ENCODE results near the gene MMP17. TPM values are rescaled to one million over a fixed set of nuclear protein-coding genes. Genes with fewer than 3 reads are reported as not detected.
A peak's percentile ranks its signal among the peaks of the same experiment; 100 is the strongest.
"Not testable (repeated sequence)": the region's sequence is repeated elsewhere in the genome, so short reads cannot be mapped to it uniquely, and the experiment has no call there.

The MMP17 gene
- total RNA-seq, 2 experiments from 2014 or later = 0.48 to 0.87 TPM

DNA sequence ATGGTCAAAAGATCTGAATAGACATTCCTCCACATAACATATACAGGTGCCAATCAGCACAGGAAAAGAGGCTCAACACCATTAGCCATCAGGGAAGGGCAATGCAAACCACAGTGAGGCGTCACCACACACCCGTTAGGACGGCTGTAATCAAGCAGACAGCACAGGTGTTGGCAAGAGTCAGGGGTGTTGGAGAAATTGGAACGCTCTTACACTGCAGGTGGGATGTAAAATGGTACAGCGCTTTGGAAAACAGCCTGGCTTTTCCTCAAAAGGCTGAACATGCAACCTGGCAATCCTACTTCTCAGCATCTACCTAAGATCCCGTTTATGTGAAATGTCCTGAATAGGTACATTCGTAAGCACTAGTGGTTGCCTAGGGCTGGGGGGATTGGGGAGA lies 21.5 kb upstream of the MMP17 start:
- Mint-ChIP-seq H3K27me3 (no peaks in the 10 kb centered on the region), H3K9me3 (peaks cover 4% of the 10 kb centered on the region), H3K27ac (no peak overlapping the region), H3K4me3 (no peak overlapping the region), H3K4me1 (ENCODE audit: low read depth) (no peaks in the 10 kb centered on the region), H3K36me3 (peaks cover 4% of the 10 kb centered on the region)
- intact Hi-C loops (cut with micrococcal nuclease) = no loop called here
- POLR2A ChIA-PET = no interaction called here
- no peak for DNase-seq
- CTCF ChIA-PET = no interaction called here

DNA sequence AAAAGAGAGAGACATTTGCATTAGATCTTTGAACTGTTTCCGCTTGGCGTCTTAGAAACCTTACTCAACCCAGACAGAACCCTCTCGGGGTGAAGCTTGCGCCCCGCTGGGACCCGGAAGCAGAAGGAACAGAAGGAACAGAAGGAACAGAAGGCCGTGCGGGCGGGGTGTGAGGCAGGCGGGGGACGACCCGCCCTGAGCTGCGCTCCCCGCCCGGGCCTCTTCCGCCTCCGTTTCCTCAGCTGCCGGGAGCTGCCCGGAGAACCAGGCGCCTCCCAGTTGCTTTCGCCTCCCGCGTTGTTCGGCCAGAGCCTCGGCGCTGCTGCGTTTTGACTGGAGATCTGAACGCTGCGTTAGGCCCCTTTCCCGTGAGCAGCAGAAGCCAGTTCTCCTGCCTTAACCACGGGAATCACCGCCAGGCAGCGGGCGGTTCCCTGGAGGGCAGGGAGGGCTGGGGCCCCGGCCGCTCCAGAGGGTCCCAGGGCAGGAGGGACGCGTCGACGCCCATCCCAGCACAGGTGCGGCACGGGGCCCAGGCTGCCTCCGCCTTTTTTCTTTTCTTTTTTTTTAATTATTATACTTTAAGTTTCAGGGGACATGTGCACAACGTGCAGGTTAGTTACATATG lies 19.3 kb upstream of the MMP17 start:
- H3K4me1 Mint-ChIP-seq (ENCODE audit: low read depth) = no peaks in the 10 kb centered on the region
- peak overlapping the region; percentile 71 for H3K27ac Mint-ChIP-seq
- intact Hi-C loops (cut with micrococcal nuclease) = no loop called here
- peak; percentile 67 for DNase-seq
- peaks cover 10% of the 10 kb centered on the region for H3K36me3 Mint-ChIP-seq
- H3K9me3 Mint-ChIP-seq = peaks cover 18% of the 10 kb centered on the region
- no peaks in the 10 kb centered on the region for H3K27me3 Mint-ChIP-seq
- ChIA-PET POLR2A (no interaction called here), CTCF (interaction anchor here (0.6 to 1.2 kb wide), 2 partner anchors 258 to 356 kb away, joined by 3 to 4 read pairs; no protein-coding TSS in a partner anchor)
- H3K4me3 Mint-ChIP-seq = peak overlapping the region; percentile 69

DNA sequence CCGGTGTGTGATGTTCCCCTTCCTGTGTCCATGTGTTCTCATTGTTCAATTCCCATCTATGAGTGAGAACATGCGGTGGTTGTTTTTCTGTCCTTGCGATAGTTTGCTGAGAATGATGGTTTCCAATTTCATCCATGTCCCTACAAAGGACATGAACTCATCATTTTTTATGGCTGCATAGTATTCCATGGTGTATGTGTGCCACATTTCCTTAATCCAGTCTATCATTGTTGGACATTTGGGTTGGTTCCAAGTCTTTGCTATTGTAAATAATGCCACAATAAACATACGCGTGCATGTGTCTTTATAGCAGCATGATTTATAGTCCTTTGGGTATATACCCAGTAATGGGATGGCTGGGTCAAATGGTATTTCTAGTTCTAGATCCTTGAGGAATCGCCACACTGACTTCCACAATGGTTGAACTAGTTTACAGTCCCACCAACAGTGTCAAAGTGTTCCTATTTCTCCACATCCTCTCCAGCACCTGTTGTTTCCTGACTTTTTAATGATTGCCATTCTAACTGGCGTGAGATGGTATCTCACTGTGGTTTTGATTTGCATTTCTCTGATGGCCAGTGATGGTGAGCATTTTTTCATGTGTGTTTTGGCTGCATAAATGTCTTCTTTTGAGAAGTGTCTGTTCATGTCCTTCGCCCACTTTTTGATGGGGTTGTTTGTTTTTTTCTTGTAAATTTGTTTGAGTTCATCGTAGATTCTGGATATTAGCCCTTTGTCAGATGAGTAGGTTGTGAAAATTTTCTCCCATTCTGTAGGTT lies 18.5 kb upstream of the MMP17 start:
- H3K9me3 Mint-ChIP-seq = peaks cover 20% of the 10 kb centered on the region
- H3K27ac Mint-ChIP-seq = peak overlapping the region; percentile 23
- CTCF ChIA-PET = interaction anchor here (0.6 kb wide), 1 partner anchor 357 kb away, joined by 4 read pairs; no protein-coding TSS in a partner anchor
- POLR2A ChIA-PET; DNase-seq; H3K27me3 Mint-ChIP-seq; intact Hi-C loops (cut with micrococcal nuclease); H3K4me1 Mint-ChIP-seq (ENCODE audit: low read depth): not testable (repeated sequence)
- peaks cover 10% of the 10 kb centered on the region for H3K36me3 Mint-ChIP-seq
- H3K4me3 Mint-ChIP-seq = peak overlapping the region; percentile 61

DNA sequence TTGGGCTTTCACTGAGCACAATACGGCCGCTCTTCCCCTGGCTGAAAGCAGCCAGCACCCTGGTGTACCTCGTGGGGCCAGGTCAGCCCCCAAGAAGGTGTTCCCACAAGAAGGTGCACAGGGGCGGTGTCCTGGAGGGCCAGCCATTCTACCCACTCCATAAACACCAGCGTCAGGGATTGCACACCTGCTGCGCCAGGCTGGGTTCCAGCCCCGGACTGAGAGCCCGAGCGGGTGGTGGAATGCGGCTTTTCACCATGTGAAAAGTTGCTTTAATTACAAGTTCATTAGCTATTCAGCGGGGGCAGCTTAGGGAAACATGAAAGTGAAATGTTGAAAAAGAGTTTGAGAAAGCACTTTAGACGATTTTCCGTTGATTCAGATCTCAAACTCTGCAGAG lies 17.5 kb upstream of the MMP17 start:
- no peaks in the 10 kb centered on the region for H3K4me1 Mint-ChIP-seq (ENCODE audit: low read depth)
- no peak for DNase-seq
- H3K27ac Mint-ChIP-seq = no peak overlapping the region
- peaks cover 16% of the 10 kb centered on the region for H3K9me3 Mint-ChIP-seq
- peaks cover 10% of the 10 kb centered on the region for H3K36me3 Mint-ChIP-seq
- no peak overlapping the region for H3K4me3 Mint-ChIP-seq
- H3K27me3 Mint-ChIP-seq = no peaks in the 10 kb centered on the region
- intact Hi-C loops (cut with micrococcal nuclease) = no loop called here
- ChIA-PET POLR2A (no interaction called here), CTCF (no interaction called here)

DNA sequence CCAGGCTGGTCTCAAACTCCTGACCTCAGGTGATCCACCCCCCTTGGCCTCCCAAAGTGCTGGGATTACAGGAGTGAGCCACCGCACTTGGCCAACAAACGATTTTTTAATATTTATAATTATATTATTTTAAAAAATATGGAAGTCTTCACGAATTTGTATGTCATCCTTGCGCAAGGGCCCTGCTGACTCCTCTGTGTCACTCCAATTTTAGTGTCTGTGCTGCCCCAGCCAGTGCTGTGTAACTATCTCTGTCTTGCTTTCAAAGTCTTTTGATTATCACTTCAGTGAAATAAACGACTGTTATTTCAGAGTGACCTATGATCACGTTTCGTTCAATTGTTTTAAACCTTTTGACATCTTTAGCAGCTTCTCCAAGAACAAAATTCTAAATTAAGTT lies 13.1 kb upstream of the MMP17 start:
- Mint-ChIP-seq H3K4me1 (ENCODE audit: low read depth) (no peaks in the 10 kb centered on the region), H3K27me3 (no peaks in the 10 kb centered on the region), H3K4me3 (no peak overlapping the region), H3K36me3 (peaks cover 10% of the 10 kb centered on the region), H3K27ac (no peak overlapping the region), H3K9me3 (peaks cover 16% of the 10 kb centered on the region)
- ChIA-PET POLR2A (no interaction called here), CTCF (interaction anchor here (0.6 to 1.1 kb wide), 2 partner anchors 10 to 175 kb away, joined by 3 read pairs; no protein-coding TSS in a partner anchor)
- no peak for DNase-seq
- intact Hi-C loops (cut with micrococcal nuclease) = no loop called here

DNA sequence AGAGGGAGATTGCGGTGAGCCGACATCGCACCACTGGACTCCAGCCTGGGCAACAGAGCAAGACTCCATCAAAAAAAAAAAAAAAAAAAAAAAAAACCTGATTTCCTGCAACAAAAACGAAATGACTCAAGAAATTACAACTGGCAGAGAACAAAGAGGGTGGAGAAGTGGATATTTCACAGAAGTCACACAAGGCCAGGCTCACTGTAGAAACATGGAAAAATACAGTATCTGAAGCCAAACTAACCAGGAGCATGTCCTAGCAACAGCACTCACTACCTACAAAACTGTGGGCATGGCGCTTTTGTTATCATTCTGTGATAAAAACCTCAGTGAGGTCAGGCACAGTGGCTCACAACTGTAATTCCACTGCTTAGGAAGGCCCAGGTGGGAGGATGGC lies 11.7 kb upstream of the MMP17 start:
- ChIA-PET POLR2A (no interaction called here), CTCF (no interaction called here)
- no peak overlapping the region for H3K27ac Mint-ChIP-seq
- H3K9me3 Mint-ChIP-seq = peaks cover 16% of the 10 kb centered on the region
- no peaks in the 10 kb centered on the region for H3K4me1 Mint-ChIP-seq (ENCODE audit: low read depth)
- intact Hi-C loops (cut with micrococcal nuclease) = no loop called here
- DNase-seq = no peak
- no peaks in the 10 kb centered on the region for H3K27me3 Mint-ChIP-seq
- H3K4me3 Mint-ChIP-seq = no peak overlapping the region
- peaks cover 10% of the 10 kb centered on the region for H3K36me3 Mint-ChIP-seq

DNA sequence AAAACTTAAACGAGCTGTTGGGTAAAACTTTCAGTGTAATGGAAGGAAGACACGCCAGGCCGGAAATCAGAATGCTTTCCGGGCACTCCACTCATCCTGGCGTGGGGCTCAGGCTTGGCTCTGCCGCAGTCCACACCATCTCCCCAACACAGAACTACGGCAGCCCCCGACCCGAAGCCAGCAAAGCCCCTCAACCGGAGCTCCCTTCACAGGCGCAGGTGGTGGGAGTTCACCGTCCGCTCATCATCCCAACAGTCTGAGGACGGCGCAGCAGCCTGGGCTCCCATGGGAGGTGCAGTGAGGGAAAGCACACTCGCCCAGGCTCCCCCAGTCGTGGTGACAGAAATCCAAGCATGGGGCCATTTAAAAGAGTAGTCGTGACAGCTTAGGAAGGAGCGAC lies 11.0 kb upstream of the MMP17 start:
- intact Hi-C loops (cut with micrococcal nuclease) = no loop called here
- Mint-ChIP-seq H3K9me3 (peaks cover 11% of the 10 kb centered on the region), H3K4me1 (ENCODE audit: low read depth) (no peaks in the 10 kb centered on the region), H3K27ac (no peak overlapping the region), H3K36me3 (peaks cover 6% of the 10 kb centered on the region), H3K4me3 (no peak overlapping the region), H3K27me3 (no peaks in the 10 kb centered on the region)
- no peak for DNase-seq
- CTCF ChIA-PET = no interaction called here
- POLR2A ChIA-PET = no interaction called here

DNA sequence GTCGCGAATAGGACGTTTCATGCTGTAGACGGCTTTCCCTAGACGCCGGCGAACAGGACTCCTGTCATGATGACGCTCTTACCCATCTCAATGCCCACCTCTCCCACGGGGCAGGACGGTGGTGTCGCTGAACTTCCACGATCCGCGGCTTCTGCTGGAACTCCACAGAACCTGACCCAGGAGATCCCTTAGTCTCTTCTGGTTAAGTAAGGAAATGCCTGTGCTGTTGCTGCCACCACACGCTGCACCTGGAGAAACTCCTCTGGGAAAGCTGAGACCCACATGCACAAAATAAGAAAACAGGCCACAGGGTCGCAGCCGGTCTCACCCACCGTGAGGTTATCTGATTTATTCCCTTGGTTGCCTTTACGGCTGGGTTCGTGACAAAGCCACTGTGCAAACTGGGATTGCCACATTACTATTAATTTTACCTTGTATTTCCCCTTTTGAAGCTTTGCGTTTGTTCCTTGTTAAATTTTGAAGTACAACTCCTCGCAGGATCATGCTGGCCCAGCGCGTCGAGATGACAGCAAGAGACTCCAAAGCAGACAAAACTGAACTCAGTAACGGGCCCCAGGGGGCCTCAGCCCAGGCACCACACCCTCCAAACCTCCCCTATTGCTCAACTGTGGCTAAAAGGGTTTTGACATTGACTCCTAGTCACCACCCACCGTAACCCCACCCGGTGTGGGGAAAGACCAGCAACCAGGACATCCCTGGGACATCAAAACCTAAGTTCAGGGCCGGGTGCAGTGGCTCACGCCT lies 9.2 kb upstream of the MMP17 start:
- Mint-ChIP-seq H3K27ac (no peak overlapping the region), H3K9me3 (peaks cover under 1% of the 10 kb centered on the region), H3K4me3 (no peak overlapping the region), H3K4me1 (ENCODE audit: low read depth) (no peaks in the 10 kb centered on the region), H3K27me3 (no peaks in the 10 kb centered on the region), H3K36me3 (no peaks in the 10 kb centered on the region)
- no peak for DNase-seq
- ChIA-PET CTCF (no interaction called here), POLR2A (no interaction called here)
- intact Hi-C loops (cut with micrococcal nuclease) = no loop called here

DNA sequence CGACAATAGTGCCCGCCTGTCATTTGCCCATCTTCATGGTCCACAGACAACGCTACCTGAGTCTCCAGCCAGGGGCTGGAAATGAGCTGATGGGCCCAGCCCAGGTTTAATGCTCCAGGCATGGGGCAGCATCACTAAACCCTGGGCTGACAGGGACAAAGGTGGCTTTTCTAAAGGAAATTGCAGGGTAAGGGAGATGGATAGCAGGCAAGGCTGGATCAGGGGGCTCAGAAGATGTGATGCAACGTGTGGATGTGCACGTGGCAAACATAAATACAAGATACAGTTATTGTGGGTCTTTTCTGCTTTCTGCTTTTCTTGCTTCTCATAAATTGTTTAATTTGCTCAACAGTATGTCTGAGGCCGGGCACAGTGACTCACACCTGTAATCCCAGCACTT lies 3.7 kb upstream of the MMP17 start:
- Mint-ChIP-seq H3K27me3 (peaks cover 29% of the 10 kb centered on the region), H3K4me3 (no peak overlapping the region), H3K4me1 (ENCODE audit: low read depth) (peaks cover 3% of the 10 kb centered on the region), H3K36me3 (no peaks in the 10 kb centered on the region), H3K9me3 (no peaks in the 10 kb centered on the region), H3K27ac (no peak overlapping the region)
- no peak for DNase-seq
- ChIA-PET POLR2A (no interaction called here), CTCF (no interaction called here)
- intact Hi-C loops (cut with micrococcal nuclease) = no loop called here

DNA sequence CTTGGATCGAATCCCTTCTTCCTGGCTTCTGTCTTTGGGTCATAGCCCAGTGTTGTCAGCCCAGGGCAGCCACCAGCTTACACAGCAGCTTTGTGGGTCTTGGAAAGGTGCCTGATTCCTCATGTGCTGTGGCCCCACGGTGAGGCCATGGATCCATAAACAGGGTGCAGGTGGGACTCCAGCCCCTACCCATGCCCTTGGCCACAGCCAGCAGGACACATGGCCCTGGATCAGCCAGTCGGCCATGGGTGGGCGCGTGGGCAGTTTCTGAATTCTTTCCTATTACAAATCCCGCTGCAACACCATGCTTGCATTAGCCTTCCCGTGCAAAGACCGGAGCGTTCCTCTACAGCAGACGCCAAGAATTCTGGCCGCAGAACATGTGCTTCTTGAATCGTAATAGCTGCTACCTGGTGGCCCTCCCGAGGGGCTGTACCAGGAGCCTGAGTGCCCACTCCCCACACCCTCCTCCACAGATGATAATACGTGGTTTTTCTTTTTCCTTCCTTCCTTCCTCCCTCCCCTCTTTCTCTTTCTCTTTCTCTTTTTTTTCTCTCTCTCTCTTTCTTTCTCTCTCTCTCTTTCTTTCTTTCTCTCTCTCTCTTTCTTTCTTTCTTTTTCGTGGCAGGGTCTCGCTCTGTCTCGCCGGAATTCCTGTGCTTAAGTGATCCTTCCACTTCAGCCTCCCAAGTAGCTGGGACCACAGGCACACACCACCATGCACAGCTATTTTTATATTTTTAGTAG lies 2.9 kb upstream of the MMP17 start:
- Mint-ChIP-seq H3K9me3 (no peaks in the 10 kb centered on the region), H3K36me3 (no peaks in the 10 kb centered on the region), H3K4me3 (no peak overlapping the region), H3K27ac (no peak overlapping the region), H3K4me1 (ENCODE audit: low read depth) (peaks cover 4% of the 10 kb centered on the region), H3K27me3 (peaks cover 33% of the 10 kb centered on the region)
- no peak for DNase-seq
- intact Hi-C loops (cut with micrococcal nuclease) = no loop called here
- ChIA-PET POLR2A (no interaction called here), CTCF (interaction anchor here (0.6 kb wide), 1 partner anchor 10 kb away, joined by 3 read pairs; no protein-coding TSS in a partner anchor)

DNA sequence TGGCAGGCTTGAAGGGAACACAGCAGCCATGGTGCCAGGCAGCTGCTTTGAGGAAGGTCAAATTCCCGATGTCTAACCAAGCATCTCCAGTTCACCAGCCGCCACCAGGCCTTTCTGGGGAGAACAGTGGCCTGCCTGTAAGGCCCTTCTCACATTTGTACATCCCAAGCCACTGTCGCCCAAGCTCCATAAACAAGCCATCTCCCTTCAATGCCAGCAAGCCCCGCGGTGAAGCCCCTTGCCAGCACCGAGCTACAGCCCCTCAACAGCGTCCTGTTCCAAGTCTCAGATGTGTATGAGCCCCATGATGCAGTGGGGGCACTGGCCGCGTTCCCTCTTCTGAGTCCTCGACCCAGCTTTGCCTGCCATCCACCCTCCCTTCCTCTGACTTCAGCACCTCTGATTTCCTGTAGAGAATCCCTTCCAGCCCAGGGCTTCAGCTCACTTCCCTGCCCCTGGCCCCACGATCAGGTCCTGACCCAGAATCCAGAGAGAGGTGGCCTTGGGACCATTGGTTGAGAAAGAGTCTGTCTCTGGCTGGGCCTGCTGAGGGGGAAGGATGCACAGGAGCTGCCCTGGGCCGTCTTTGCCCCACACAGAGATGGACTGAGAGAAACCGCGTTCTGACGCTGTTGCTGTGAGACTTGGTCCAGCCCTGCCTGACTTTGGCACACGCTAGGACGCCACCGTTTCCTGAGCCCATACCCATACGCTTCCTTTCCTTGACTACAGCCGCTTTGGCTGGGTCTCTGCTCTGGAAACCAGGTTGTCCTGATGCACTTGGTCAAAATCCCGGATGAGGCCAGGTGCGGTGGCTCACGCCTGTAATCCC lies 1.9 kb upstream of the MMP17 start:
- Mint-ChIP-seq H3K9me3 (no peaks in the 10 kb centered on the region), H3K27me3 (peaks cover 39% of the 10 kb centered on the region), H3K4me1 (ENCODE audit: low read depth) (peaks cover 11% of the 10 kb centered on the region), H3K4me3 (no peak overlapping the region), H3K27ac (no peak overlapping the region), H3K36me3 (no peaks in the 10 kb centered on the region)
- CTCF ChIA-PET = no interaction called here
- intact Hi-C loops (cut with micrococcal nuclease) = no loop called here
- POLR2A ChIA-PET = no interaction called here
- DNase-seq = no peak
